H1 (cell line): Measurements from ENCODE around the gene PLA1A. TPM values are rescaled to one million over a fixed set of nuclear protein-coding genes. Genes with fewer than 3 reads are reported as not detected.

Source experiments
- CTCF ChIA-PET: fragments of 300-600 bp; sonication (Branson Sonifier 250); formaldehyde crosslinking; loops from one replicate; lab custom pipeline; 2021; ENCODE audit not compliant: partially characterized antibody; lab: Charles Lee
- POLR2A ChIA-PET: fragments of 300-600 bp; sonication (Branson Sonifier 250); formaldehyde crosslinking; loops from one replicate; lab custom pipeline; 2021; ENCODE audit warnings: inconsistent platforms; ENCODE audit not compliant: partially characterized antibody; lab: Charles Lee
- DNase-seq, 2 experiments: peaks; one replicate each; pipeline versions ENCODE4 v3.0.0 to v3.0.0-alpha.2; 2010 to 2022; ENCODE audit warnings: low spot score in 2 of 2, low read depth in 1 of 2, mixed read lengths in 1 of 2
- FAIRE-seq: peaks from 2 replicates; lab custom pipeline; 2011; peaks lifted over from hg19 to GRCh38; lab: Jason Lieb, UNC
- H2AFZ ChIP-seq: 2 replicates; pipeline ENCODE4 v1.8.1; 2012; ENCODE audit warnings: low read length, inconsistent platforms
- H2AK5ac ChIP-seq: 2 replicates; pipeline ENCODE4 v1.6.1; 2013; ENCODE audit warnings: low read depth, low read length
- H2BK120ac ChIP-seq: replicated peaks from 2 replicates; pipeline ENCODE3; 2013; ENCODE audit warnings: low read depth, low read length, inconsistent platforms
- H2BK12ac ChIP-seq: 2 replicates; pipeline ENCODE4 v1.6.1; 2013; ENCODE audit warnings: low read depth, low read length
- H2BK15ac ChIP-seq: 2 replicates; pipeline ENCODE4 v1.6.1; 2013; ENCODE audit warnings: low read length
- H2BK20ac ChIP-seq: 2 replicates; pipeline ENCODE4 v1.6.1; 2013; ENCODE audit warnings: low read length
- H2BK5ac ChIP-seq: 2 replicates; pipeline ENCODE4 v1.6.1; 2013; ENCODE audit warnings: low read depth, low read length
- H3K14ac ChIP-seq: 2 replicates; pipeline ENCODE4 v1.6.1; 2013; ENCODE audit warnings: inconsistent platforms; ENCODE audit not compliant: insufficient read length
- H3K18ac ChIP-seq: 2 replicates; pipeline ENCODE4 v1.6.1; 2013; ENCODE audit warnings: low read length; ENCODE audit errors: extremely low read depth
- H3K23ac ChIP-seq: 2 replicates; pipeline ENCODE4 v1.6.1; 2013; ENCODE audit warnings: inconsistent platforms; ENCODE audit not compliant: insufficient read length
- H3K23me2 ChIP-seq: 2 replicates; pipeline ENCODE4 v1.6.1; 2013; ENCODE audit warnings: low read depth, low read length
- H3K27ac ChIP-seq: 2 replicates; pipeline ENCODE4 v1.6.1; 2011; ENCODE audit warnings: low read depth, low read length, inconsistent platforms
- H3K27me3 ChIP-seq, 4 experiments: replicated peaks in 1 of 4; 1 replicate in 1 of 4; 2 replicates in 3 of 4; pipeline versions ENCODE4 v1.6.1 to v1.8.1; 2011 to 2013; ENCODE audit warnings: low read length in 3 of 4, mild to moderate bottlenecking in 3 of 4, inconsistent platforms in 2 of 4, mixed read lengths in 2 of 4, moderate library complexity in 1 of 4; ENCODE audit not compliant: control insufficient read depth in 3 of 4, insufficient read depth in 3 of 4; ENCODE audit errors: extremely low read depth in 1 of 4
- H3K36me3 ChIP-seq, 4 experiments: 2 replicates each; pipeline versions ENCODE4 v1.6.1 to v1.8.1; 2011 to 2013; ENCODE audit warnings: mild to moderate bottlenecking in 4 of 4, low read length in 3 of 4, moderate library complexity in 2 of 4, control low read depth in 1 of 4, inconsistent platforms in 1 of 4; ENCODE audit not compliant: insufficient read depth in 4 of 4, control insufficient read depth in 2 of 4
- H3K4ac ChIP-seq: replicated peaks from 2 replicates; pipeline ENCODE3; 2013; ENCODE audit warnings: low read length, low read depth, mixed read lengths, inconsistent platforms; ENCODE audit not compliant: insufficient read length
- H3K4me1 ChIP-seq, 4 experiments: replicated peaks in 1 of 4; 1 replicate in 1 of 4; 2 replicates in 3 of 4; pipeline versions ENCODE4 v1.6.1 to v1.8.1; 2011 to 2013; ENCODE audit warnings: low read length in 3 of 4, inconsistent platforms in 2 of 4, mixed read lengths in 1 of 4; ENCODE audit not compliant: insufficient read depth in 4 of 4, control insufficient read depth in 3 of 4
- H3K4me2 ChIP-seq, 2 experiments: 2 replicates each; pipeline versions ENCODE4 v1.6.1 to v1.8.1; 2011 to 2013; ENCODE audit warnings: low read depth in 2 of 2, low read length in 2 of 2, control low read depth in 1 of 2, inconsistent platforms in 1 of 2, mild to moderate bottlenecking in 1 of 2; ENCODE audit not compliant: insufficient read depth in 1 of 2
- H3K4me3 ChIP-seq, 4 experiments: fragments of 200-600, 300-600 bp in 1 of 4; sonication (generic), shearing (Covaris generic), sonication (Bioruptor Twin) in 1 of 4; 2 replicates each; pipeline versions ENCODE4 v1.5.1 to v1.8.1; 2011 to 2016; ENCODE audit warnings: low read length in 4 of 4, low read depth in 3 of 4, control low read depth in 2 of 4, inconsistent platforms in 2 of 4, mild to moderate bottlenecking in 2 of 4, mixed read lengths in 1 of 4, moderate library complexity in 1 of 4; ENCODE audit not compliant: insufficient read depth in 2 of 4; ENCODE audit errors: extremely low read depth in 1 of 4
- H3K56ac ChIP-seq: replicated peaks from 2 replicates; pipeline ENCODE3; 2013; ENCODE audit warnings: low read depth, mild to moderate bottlenecking, mixed read lengths, low read length, inconsistent platforms; ENCODE audit not compliant: insufficient read length
- H3K79me1 ChIP-seq: 2 replicates; pipeline ENCODE4 v1.6.1; 2013; ENCODE audit warnings: low read depth, low read length, control low read depth
- H3K79me2 ChIP-seq, 2 experiments: 2 replicates each; pipeline versions ENCODE4 v1.6.1 to v1.8.1; 2012 to 2013; ENCODE audit warnings: low read length in 2 of 2, mild to moderate bottlenecking in 2 of 2, inconsistent platforms in 1 of 2; ENCODE audit not compliant: insufficient read depth in 2 of 2, control insufficient read depth in 1 of 2
- H3K9ac ChIP-seq, 4 experiments: replicated peaks in 1 of 4; 1 replicate in 1 of 4; 2 replicates in 3 of 4; pipeline versions ENCODE4 v1.6.1 to v1.8.1; 2011 to 2013; ENCODE audit warnings: low read depth in 3 of 4, low read length in 3 of 4, control low read depth in 2 of 4, mild to moderate bottlenecking in 2 of 4, moderate library complexity in 2 of 4, inconsistent platforms in 1 of 4; ENCODE audit errors: extremely low read depth in 1 of 4
- H3K9me3 ChIP-seq, 2 experiments: 2 replicates each; pipeline versions ENCODE4 v1.6.1 to v1.8.1; 2012 to 2013; ENCODE audit warnings: mild to moderate bottlenecking in 2 of 2, moderate library complexity in 2 of 2, control low read depth in 1 of 2, inconsistent platforms in 1 of 2, low read depth in 1 of 2, low read length in 1 of 2, mixed read lengths in 1 of 2; ENCODE audit not compliant: insufficient read depth in 2 of 2
- H4K20me1 ChIP-seq, 2 experiments: replicated peaks in 1 of 2; 2 replicates each; pipeline versions ENCODE3 to v1.8.1; 2011 to 2013; ENCODE audit warnings: inconsistent platforms in 2 of 2, low read length in 2 of 2, mild to moderate bottlenecking in 1 of 2; ENCODE audit not compliant: insufficient read depth in 2 of 2, control insufficient read depth in 1 of 2
- H4K5ac ChIP-seq: 2 replicates; pipeline ENCODE4 v1.6.1; 2013; ENCODE audit warnings: low read length, low read depth, mixed read lengths, inconsistent platforms; ENCODE audit not compliant: insufficient read length
- H4K8ac ChIP-seq: 2 replicates; pipeline ENCODE4 v1.8.0; 2013; ENCODE audit warnings: mild to moderate bottlenecking, moderate library complexity, low read length, inconsistent platforms; ENCODE audit not compliant: insufficient read depth; ENCODE audit errors: extremely low read depth
- H4K91ac ChIP-seq: replicated peaks from 2 replicates; pipeline ENCODE3; 2013; ENCODE audit warnings: low read length, mixed read lengths, inconsistent platforms; ENCODE audit not compliant: insufficient read length
- ASH2L ChIP-seq: fragments of 200-600, 300-600 bp; sonication (generic); IDR thresholded peaks from one replicate; pipeline ENCODE4 v1.7.1; 2017; ENCODE audit warnings: low read length
- CEBPB ChIP-seq: IDR thresholded peaks from 2 replicates; pipeline ENCODE4 v1.6.1; 2012; ENCODE audit warnings: low read depth, low read length
- CHD2 ChIP-seq: IDR thresholded peaks from 2 replicates; pipeline ENCODE4 v1.6.1; 2012; ENCODE audit warnings: low read length, improper control_type of control experiment
- EP300 ChIP-seq, 2 experiments: IDR thresholded peaks; 1 replicate in 1 of 2; 2 replicates in 1 of 2; pipeline ENCODE4 v1.6.1; 2011 to 2012; ENCODE audit warnings: low read depth in 2 of 2, low read length in 2 of 2, mild to moderate bottlenecking in 2 of 2, borderline replicate concordance in 1 of 2, inconsistent platforms in 1 of 2, moderate library complexity in 1 of 2
- KDM5A ChIP-seq: fragments of 200-600 bp; IDR thresholded peaks from 2 replicates; pipeline ENCODE4 v1.7.1; 2012; ENCODE audit warnings: mild to moderate bottlenecking, low read length, inconsistent platforms, mixed read lengths
- NANOG ChIP-seq: IDR thresholded peaks from 2 replicates; pipeline ENCODE4 v1.6.1; 2011; ENCODE audit warnings: low read length, low read depth, mild to moderate bottlenecking, inconsistent platforms; ENCODE audit not compliant: insufficient read depth, poor library complexity, severe bottlenecking
- RFX5 ChIP-seq: IDR thresholded peaks from 2 replicates; pipeline ENCODE4 v1.6.1; 2011; ENCODE audit warnings: low read depth, low read length, improper control_type of control experiment, borderline replicate concordance
- SUZ12 ChIP-seq: fragments of 200-600 bp; sonication (generic); IDR thresholded peaks from 2 replicates; pipeline ENCODE4 v1.6.1; 2012; ENCODE audit warnings: mild to moderate bottlenecking, inconsistent platforms, low read length, moderate library complexity, mixed read lengths
- WGBS, 2 experiments: shearing (Covaris generic) in 1 of 2; methylation state at CpG; one replicate each; pipeline versions ENCODE4 v1.1.6 to v1.1.7; 2013 to 2015; ENCODE audit warnings: low lambda C conversion rate in 2 of 2, mixed read lengths in 2 of 2, inconsistent platforms in 1 of 2, low coverage in 1 of 2, missing lambda C conversion rate in 1 of 2; ENCODE audit not compliant: insufficient replicate concordance in 2 of 2, insufficient coverage in 1 of 2, insufficient read length in 1 of 2; ENCODE audit errors: extremely low coverage in 1 of 2, missing lambda C conversion rate in 1 of 2; 5-methylcytosine and 5-hydroxymethylcytosine counted together
- polyA plus RNA-seq, 7 experiments: library from polyadenylated mRNA; depleted of rRNA in 3 of 7; stranded (reverse) in 5 of 7; unstranded in 2 of 7; fragments of >200 nt in 5 of 7; fragments of 200-250 nt in 2 of 7; gene quantifications; 1 replicate in 5 of 7; 2 replicates in 1 of 7; 4 replicates in 1 of 7; pipeline versions ENCODE4 v1.2.1 to v1.2.3, GENCODE V29; 2011 to 2013; ENCODE audit warnings: missing spikeins in 2 of 7, mixed read lengths in 2 of 7
- total RNA-seq: library from RNA; stranded (reverse); fragmentation: NEBNext Ultra II Directional; extraction: Animal tissue kit (Norgen Biotek cat#: 25700); gene quantifications from 2 replicates; pipeline ENCODE4 v1.2.1, GENCODE V29; 2021

PLA1A gene
- total and polyA plus RNA-seq, 2 of the 8 experiments (the other 6 are each of a cell fraction or from before 2014, with no cell fraction given) = not detected

DNA sequence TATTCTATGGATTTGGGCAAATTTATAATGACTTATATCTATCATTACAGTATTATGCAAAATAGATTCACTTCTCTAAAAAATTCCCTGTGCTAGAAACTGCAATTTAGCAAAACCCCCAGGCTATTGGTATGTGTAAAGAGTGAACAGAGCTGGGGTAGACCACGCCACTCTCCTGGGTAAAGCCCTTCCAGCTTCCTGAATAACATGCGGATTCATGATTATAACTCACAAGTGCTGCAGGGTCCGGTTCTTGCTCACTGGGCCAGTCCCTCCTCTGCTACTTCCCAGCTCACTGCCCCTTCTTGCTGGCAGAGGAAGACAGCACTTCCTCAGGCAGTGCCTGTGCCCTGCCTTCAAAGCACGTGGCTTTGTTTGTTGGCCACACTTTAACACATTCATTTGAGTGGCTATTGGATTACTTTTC, 42.4 kb upstream of the PLA1A start:
- ChIA-PET POLR2A (no interaction called here), CTCF (interaction anchor here (1.0 kb wide), 1 partner anchor 135 kb away, joined by 3 read pairs; no protein-coding TSS in a partner anchor)
- no peaks in the 10 kb centered on the region for H3K79me2 ChIP-seq
- H4K5ac ChIP-seq = no peak overlapping the region
- no peak overlapping the region for H2BK120ac ChIP-seq
- no peak overlapping the region for H3K27ac ChIP-seq
- no peak overlapping the region for H4K91ac ChIP-seq
- H3K14ac ChIP-seq = no peak overlapping the region
- no peak overlapping the region for H3K4me3 ChIP-seq
- no peak overlapping the region for H3K23ac ChIP-seq
- peaks cover 0 to 4% (median 1%) of the 10 kb centered on the region in 4 experiments; a peak in 2 of 7 replicates for H3K4me1 ChIP-seq
- no peak overlapping the region for H2BK15ac ChIP-seq
- H3K18ac ChIP-seq = no peak overlapping the region
- WGBS, 2 experiments = 81% methylated on average over 4 of the region's 4 CpGs; no CpG with 5 or more reads in 1 of the 2 experiments
- DNase-seq (no peak), FAIRE-seq (no peak)
- no peaks in the 10 kb centered on the region for H3K36me3 ChIP-seq
- 0 out of 2 replicates have a peak overlapping the region, but pooled peaks have one; percentile 22 for H4K8ac ChIP-seq
- H2BK12ac ChIP-seq = no peak overlapping the region
- no peak overlapping the region for H2BK20ac ChIP-seq
- H2BK5ac ChIP-seq = no peak overlapping the region
- H3K79me1 ChIP-seq = no peaks in the 10 kb centered on the region
- no peak overlapping the region for H2AK5ac ChIP-seq
- H4K20me1 ChIP-seq = no peaks in the 10 kb centered on the region
- H3K27me3 ChIP-seq = no peaks in the 10 kb centered on the region
- no peaks in the 10 kb centered on the region for H3K23me2 ChIP-seq
- no peak overlapping the region for H3K9ac ChIP-seq
- H2AFZ ChIP-seq = no peak overlapping the region
- H3K56ac ChIP-seq = no peak overlapping the region
- no peak overlapping the region for H3K4me2 ChIP-seq
- no peaks in the 10 kb centered on the region for H3K9me3 ChIP-seq
- no peak overlapping the region for H3K4ac ChIP-seq
- TF ChIP-seq ASH2L = no peak
- TF ChIP-seq NANOG = no peak
- no peak for TF ChIP-seq EP300 (IDR thresholded peaks at IDR 0.05; ENCODE audit: borderline replicate concordance in 1 of 2, low read depth in 2 of 2, low read length in 2 of 2)
- no peak for TF ChIP-seq KDM5A
- TF ChIP-seq CEBPB = no peak
- TF ChIP-seq RFX5 = no peak
- no peak for TF ChIP-seq SUZ12
- no peak for TF ChIP-seq CHD2
